K562 (cell line): ENCODE results near the gene RSPH10B. TPM values are rescaled to one million over a fixed set of nuclear protein-coding genes. Genes with fewer than 3 reads are reported as not detected.

Source experiments
- ATAC-seq: fragments of 200-7000 bp; cut with Tn5 transposase; 3 replicates; pipeline ENCODE4 v1.9.1; 2020; ENCODE audit warnings: moderate library complexity
- BruUV-seq: library from RNA; stranded (reverse); fragments of 400-500 nt; replicated peaks from 2 replicates; lab custom pipeline; 2021; lab: Mats Ljungman, UMichigan
- CTCF ChIA-PET: fragments of 300-600 bp; formaldehyde crosslinking; extraction: SDS; loops from one replicate; lab custom pipeline; 2021; ENCODE audit warnings: low intra/inter-chr PET ratio; lab: Yijun Ruan, JAX
- POLR2A ChIA-PET: fragments of 300-600, 350-650 bp; sonication (Branson Sonifier 250); formaldehyde crosslinking; extraction: SDS; loops from one replicate; lab custom pipeline; 2021; ENCODE audit warnings: antibody characterized with exemption, inconsistent platforms; lab: Yijun Ruan, JAX
- DNase-seq, 4 experiments: peaks; one replicate each; pipeline versions ENCODE4 v3.0.0 to v3.0.0-alpha.2; 2011 to 2018; ENCODE audit warnings: low spot score in 3 of 4, mixed read lengths in 3 of 4; ENCODE audit errors: extremely low read depth in 1 of 4
- FAIRE-seq: peaks from 2 replicates; lab custom pipeline; 2011; peaks lifted over from hg19 to GRCh38; lab: Jason Lieb, UNC
- H2AFZ ChIP-seq: 2 replicates; pipeline ENCODE4 v1.6.0; 2011; ENCODE audit warnings: low read depth, low read length, control low read depth, inconsistent platforms
- H3K27ac ChIP-seq: fragments of 200-600 bp; 3 replicates; pipeline ENCODE4 v1.8.0; 2011; ENCODE audit warnings: low read depth, mild to moderate bottlenecking, control low read depth, inconsistent platforms, low read length, moderate library complexity, mixed read lengths; ENCODE audit errors: extremely low read depth
- H3K27me3 ChIP-seq, 2 experiments: fragments of 300-600 bp in 1 of 2; 2 replicates in 1 of 2; 3 replicates in 1 of 2; pipeline versions ENCODE4 v1.6.0 to v1.8.0; 2011; ENCODE audit warnings: inconsistent platforms in 2 of 2, low read length in 2 of 2, mild to moderate bottlenecking in 1 of 2, mixed read lengths in 1 of 2, moderate library complexity in 1 of 2; ENCODE audit not compliant: control insufficient read depth in 2 of 2, insufficient read depth in 2 of 2
- H3K36me3 ChIP-seq: fragments of 300-600 bp; 3 replicates; pipeline ENCODE4 v1.8.0; 2011; ENCODE audit warnings: mild to moderate bottlenecking, low read length, inconsistent platforms; ENCODE audit not compliant: control insufficient read depth, insufficient read depth
- H3K4me1 ChIP-seq, 2 experiments: fragments of 200-600 bp in 1 of 2; replicated peaks in 1 of 2; 2 replicates in 1 of 2; 3 replicates in 1 of 2; pipeline versions ENCODE4 v1.5.1 to v1.8.0; 2011; ENCODE audit warnings: inconsistent platforms in 2 of 2, low read length in 2 of 2, mild to moderate bottlenecking in 1 of 2, mixed read lengths in 1 of 2, moderate library complexity in 1 of 2; ENCODE audit not compliant: control insufficient read depth in 2 of 2, insufficient read depth in 2 of 2
- H3K4me2 ChIP-seq: 2 replicates; pipeline ENCODE4 v1.6.1; 2011; ENCODE audit warnings: low read length, control low read depth, inconsistent platforms, mixed read lengths; ENCODE audit not compliant: insufficient read depth
- H3K4me3 ChIP-seq: fragments of 200-600 bp; sonication (generic), shearing (Covaris generic); 2 replicates; pipeline ENCODE4 v1.5.1; 2016; ENCODE audit warnings: control low read depth, inconsistent platforms
- H3K79me2 ChIP-seq: fragments of 200-600 bp; 3 replicates; pipeline ENCODE4 v1.8.0; 2011; ENCODE audit warnings: low read length, inconsistent platforms; ENCODE audit not compliant: control insufficient read depth, insufficient read depth
- H3K9ac ChIP-seq, 2 experiments: 2 replicates each; pipeline versions ENCODE4 v1.6.0 to v1.6.1; 2011; ENCODE audit warnings: low read depth in 2 of 2, low read length in 2 of 2, control low read depth in 1 of 2, inconsistent platforms in 1 of 2, mild to moderate bottlenecking in 1 of 2, mixed read lengths in 1 of 2; ENCODE audit not compliant: insufficient read depth in 1 of 2
- H3K9me1 ChIP-seq: one replicate; pipeline ENCODE4 v1.6.0; 2011; ENCODE audit warnings: inconsistent platforms, mild to moderate bottlenecking, low read length, moderate library complexity; ENCODE audit not compliant: control insufficient read depth, insufficient read depth
- H3K9me3 ChIP-seq: replicated peaks from 2 replicates; pipeline ENCODE4 v1.5.1; 2011; ENCODE audit warnings: low read depth, low read length, inconsistent platforms; ENCODE audit not compliant: control insufficient read depth, insufficient read depth
- H4K20me1 ChIP-seq: replicated peaks from 2 replicates; pipeline ENCODE4 v1.6.1; 2011; ENCODE audit warnings: low read length, inconsistent platforms, mixed read lengths; ENCODE audit not compliant: control insufficient read depth, insufficient read depth
- IFI16 ChIP-seq: fragments of 250-450 bp; sonication (Bioruptor Pico); IDR thresholded peaks from 2 replicates; pipeline ENCODE4 v2.1.2; 2022; ENCODE audit warnings: mild to moderate bottlenecking, inconsistent platforms
- MEIS2 ChIP-seq: fragments of 450-650 bp; IDR thresholded peaks from 2 replicates; pipeline ENCODE4 v1.6.1; 2014; ENCODE audit warnings: mild to moderate bottlenecking; ENCODE audit not compliant: partially characterized antibody
- POLR3A ChIP-seq: IDR thresholded peaks from 2 replicates; pipeline ENCODE4 v1.6.1; 2011; ENCODE audit warnings: borderline replicate concordance, mild to moderate bottlenecking, moderate library complexity; ENCODE audit not compliant: insufficient read length, insufficient read depth; ENCODE audit errors: extremely low read depth
- PYGO2 ChIP-seq: fragments of 450-650 bp; IDR thresholded peaks from 2 replicates; pipeline ENCODE4 v1.6.1; 2016; ENCODE audit warnings: mild to moderate bottlenecking, missing genetic modification characterization, moderate library complexity, missing compliant biosample characterization
- RNF2 ChIP-seq: sonication (generic); IDR thresholded peaks from 2 replicates; pipeline ENCODE4 v1.6.1; 2016
- ZNF311 ChIP-seq: fragments of 250-450 bp; sonication (Bioruptor Pico); IDR thresholded peaks from 2 replicates; pipeline ENCODE4 v1.4.0; 2020; ENCODE audit warnings: mild to moderate bottlenecking, moderate library complexity
- ZNF318 ChIP-seq, 2 experiments: fragments of 450-650 bp; IDR thresholded peaks; 2 replicates each; pipeline ENCODE4 v1.6.1; 2016; ENCODE audit warnings: mild to moderate bottlenecking in 2 of 2, borderline replicate concordance in 1 of 2, low read depth in 1 of 2, moderate library complexity in 1 of 2
- ZNF431 ChIP-seq: sonication (generic); formaldehyde crosslinking; IDR thresholded peaks from 2 replicates; pipeline ENCODE4 v1.8.0; 2022; ENCODE audit warnings: mild to moderate bottlenecking, missing genetic modification reagents
- WGBS: fragments of 100-300 bp; shearing (Covaris generic); methylation state at CpG from one replicate; pipeline ENCODE4 v1.1.6; 2016; ENCODE audit warnings: low coverage, mixed read lengths; ENCODE audit not compliant: insufficient coverage; ENCODE audit errors: missing lambda C conversion rate; 5-methylcytosine and 5-hydroxymethylcytosine counted together
- in situ Hi-C: fragments of 300-500 bp; cut with MboI; formaldehyde crosslinking; loops from 4 replicates; pipeline ENCODE4 v1.15.0; 2018; ENCODE audit warnings: inconsistent platforms, mixed read lengths
- intact Hi-C: fragments of 100-400 bp; cut with micrococcal nuclease; formaldehyde crosslinking; loops from 2 replicates; pipeline ENCODE4 v1.14.2; 2022
- polyA plus RNA-seq, 8 experiments: library from polyadenylated mRNA; depleted of rRNA in 4 of 8; stranded (reverse) in 5 of 8; unstranded in 3 of 8; fragments of >200 nt; fragmentation: Nextera tagmentation in 2 of 8; fragmentation: Illumina TruSeq in 1 of 8; extraction: Ambion mirVana in 2 of 8; extraction: Trizol in 1 of 8; gene quantifications; 2 replicates each; pipeline versions ENCODE4 v1.2.1 to v1.2.3, GENCODE V29; 2011 to 2014; ENCODE audit warnings: inconsistent platforms in 1 of 8, missing spikeins in 1 of 8
- total RNA-seq, 7 experiments: library from RNA; depleted of rRNA in 6 of 7; stranded (reverse); fragments of >200 nt in 6 of 7; fragmentation: Illumina TruSeq in 2 of 7; extraction: Trizol in 2 of 7; gene quantifications; 2 replicates each; pipeline versions ENCODE4 v1.2.1 to v1.2.3, GENCODE V29; 2011 to 2021; ENCODE audit warnings: low replicate concordance in 1 of 7
- TF ChIP-seq, protein P1 (sequence below), 2 experiments: fragments of 150-350 bp in 1 of 2; IDR thresholded peaks; 2 replicates each; pipeline ENCODE4 v1.6.1; 2012 to 2016; ENCODE audit warnings: low read depth in 2 of 2, low read length in 2 of 2, mild to moderate bottlenecking in 1 of 2, moderate library complexity in 1 of 2

Gene RSPH10B
- total and polyA plus RNA-seq, 9 of the 15 experiments (the other 6 are each of a cell fraction or from before 2014, with no cell fraction given), result 0.01 to 0.09 TPM; not detected in 7

GRCh38 chr7:6016653-6016966, 46.1 kb upstream of the RSPH10B start:
- no TSS peak for BruUV-seq
- peak overlapping the region in 1 of 2 experiments; percentile 57; a peak in 2 of 4 replicates for H3K9ac ChIP-seq
- ATAC-seq (no peak), FAIRE-seq (no peak), DNase-seq (no peak)
- intact Hi-C loops (no loop called here), in situ Hi-C loops (no loop called here)
- H3K4me3 ChIP-seq, result no peak overlapping the region
- H3K27me3 ChIP-seq, result no peaks in the 10 kb centered on the region
- no peaks in the 10 kb centered on the region for H4K20me1 ChIP-seq
- H3K79me2 ChIP-seq, result peaks cover 24% of the 10 kb centered on the region
- no peak overlapping the region for H2AFZ ChIP-seq
- H3K9me1 ChIP-seq, result no peaks in the 10 kb centered on the region
- WGBS, result 94% methylated on average over 7 of the region's 8 CpGs
- ChIA-PET CTCF (no interaction called here), POLR2A (interaction anchor here (0.8 to 2.0 kb wide), 2 partner anchors 7 to 92 kb away, joined by 3 to 16 read pairs; no protein-coding TSS in a partner anchor)
- peaks cover 2 to 14% of the 10 kb centered on the region in 2 experiments; a peak in 4 of 5 replicates for H3K4me1 ChIP-seq
- H3K36me3 ChIP-seq, result peaks cover 89% of the 10 kb centered on the region
- H3K9me3 ChIP-seq, result no peaks in the 10 kb centered on the region
- no peak overlapping the region for H3K4me2 ChIP-seq
- H3K27ac ChIP-seq, result peak overlapping the region; percentile 78
- TF ChIP-seq ZNF318 (IDR thresholded peaks at IDR 0.05; ENCODE audit: borderline replicate concordance in 1 of 2, low read depth in 1 of 2) (no peak), ZNF311 (CRISPR knock-in tag) (0 out of 2 replicates have a peak, but pooled peaks have one; percentile 10), POLR3A (no peak), RNF2 (no peak), PYGO2 (tag) (no peak), ZNF431 (no peak), IFI16 (CRISPR knock-in tag) (no peak), MEIS2 (no peak)
- TF ChIP-seq, protein P1, sequence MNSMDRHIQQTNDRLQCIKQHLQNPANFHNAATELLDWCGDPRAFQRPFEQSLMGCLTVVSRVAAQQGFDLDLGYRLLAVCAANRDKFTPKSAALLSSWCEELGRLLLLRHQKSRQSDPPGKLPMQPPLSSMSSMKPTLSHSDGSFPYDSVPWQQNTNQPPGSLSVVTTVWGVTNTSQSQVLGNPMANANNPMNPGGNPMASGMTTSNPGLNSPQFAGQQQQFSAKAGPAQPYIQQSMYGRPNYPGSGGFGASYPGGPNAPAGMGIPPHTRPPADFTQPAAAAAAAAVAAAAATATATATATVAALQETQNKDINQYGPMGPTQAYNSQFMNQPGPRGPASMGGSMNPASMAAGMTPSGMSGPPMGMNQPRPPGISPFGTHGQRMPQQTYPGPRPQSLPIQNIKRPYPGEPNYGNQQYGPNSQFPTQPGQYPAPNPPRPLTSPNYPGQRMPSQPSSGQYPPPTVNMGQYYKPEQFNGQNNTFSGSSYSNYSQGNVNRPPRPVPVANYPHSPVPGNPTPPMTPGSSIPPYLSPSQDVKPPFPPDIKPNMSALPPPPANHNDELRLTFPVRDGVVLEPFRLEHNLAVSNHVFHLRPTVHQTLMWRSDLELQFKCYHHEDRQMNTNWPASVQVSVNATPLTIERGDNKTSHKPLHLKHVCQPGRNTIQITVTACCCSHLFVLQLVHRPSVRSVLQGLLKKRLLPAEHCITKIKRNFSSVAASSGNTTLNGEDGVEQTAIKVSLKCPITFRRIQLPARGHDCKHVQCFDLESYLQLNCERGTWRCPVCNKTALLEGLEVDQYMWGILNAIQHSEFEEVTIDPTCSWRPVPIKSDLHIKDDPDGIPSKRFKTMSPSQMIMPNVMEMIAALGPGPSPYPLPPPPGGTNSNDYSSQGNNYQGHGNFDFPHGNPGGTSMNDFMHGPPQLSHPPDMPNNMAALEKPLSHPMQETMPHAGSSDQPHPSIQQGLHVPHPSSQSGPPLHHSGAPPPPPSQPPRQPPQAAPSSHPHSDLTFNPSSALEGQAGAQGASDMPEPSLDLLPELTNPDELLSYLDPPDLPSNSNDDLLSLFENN (IDR thresholded peaks at IDR 0.05; ENCODE audit: low read depth in 2 of 2, low read length in 2 of 2), result no peak
